Type B pancreatic cell (in vitro differentiated cells): ENCODE measurements around the gene ROR1. TPM values are rescaled to one million over a fixed set of nuclear protein-coding genes. Genes with fewer than 3 reads are reported as not detected.
"Not testable (repeated sequence)": the region's sequence is repeated elsewhere in the genome, so short reads cannot be mapped to it uniquely, and the experiment has no call there.

Experiments used
- DNase-seq: peaks from one replicate; pipeline ENCODE4 v3.0.0; 2021; ENCODE audit warnings: mixed read lengths; ENCODE audit not compliant: unreplicated experiment; ENCODE audit errors: extremely low spot score
- H3K27ac Mint-ChIP-seq: 2 replicates; pipeline ENCODE4 v1.8.0; 2021; ENCODE audit warnings: mild to moderate bottlenecking, mixed read lengths
- H3K27me3 Mint-ChIP-seq: 2 replicates; pipeline ENCODE4 v1.8.0; 2021; ENCODE audit warnings: mixed read lengths
- H3K36me3 Mint-ChIP-seq: 2 replicates; pipeline ENCODE4 v1.8.0; 2021; ENCODE audit warnings: mixed read lengths
- H3K4me1 Mint-ChIP-seq: one replicate; pipeline ENCODE4 v1.8.0; 2021; ENCODE audit warnings: mixed read lengths; ENCODE audit not compliant: unreplicated experiment
- H3K4me3 Mint-ChIP-seq: 2 replicates; pipeline ENCODE4 v1.8.0; 2021; ENCODE audit warnings: mild to moderate bottlenecking, mixed read lengths
- H3K9me3 Mint-ChIP-seq: 2 replicates; pipeline ENCODE4 v1.8.0; 2021; ENCODE audit warnings: mixed read lengths
- total RNA-seq: library from RNA; stranded (reverse); gene quantifications from 2 replicates; pipeline ENCODE4 v1.2.1, GENCODE V29; 2021; ENCODE audit warnings: low replicate concordance
- TF ChIP-seq, protein P1 (sequence below): fragments of 200-600 bp; sonication (generic); conservative IDR thresholded peaks from 2 replicates; pipeline ENCODE4 v1.5.0; 2021; ENCODE audit warnings: antibody characterized with exemption, mild to moderate bottlenecking

The ROR1 gene
- total RNA-seq, 1 donor from 2014 or later: 32.0 TPM

DNA sequence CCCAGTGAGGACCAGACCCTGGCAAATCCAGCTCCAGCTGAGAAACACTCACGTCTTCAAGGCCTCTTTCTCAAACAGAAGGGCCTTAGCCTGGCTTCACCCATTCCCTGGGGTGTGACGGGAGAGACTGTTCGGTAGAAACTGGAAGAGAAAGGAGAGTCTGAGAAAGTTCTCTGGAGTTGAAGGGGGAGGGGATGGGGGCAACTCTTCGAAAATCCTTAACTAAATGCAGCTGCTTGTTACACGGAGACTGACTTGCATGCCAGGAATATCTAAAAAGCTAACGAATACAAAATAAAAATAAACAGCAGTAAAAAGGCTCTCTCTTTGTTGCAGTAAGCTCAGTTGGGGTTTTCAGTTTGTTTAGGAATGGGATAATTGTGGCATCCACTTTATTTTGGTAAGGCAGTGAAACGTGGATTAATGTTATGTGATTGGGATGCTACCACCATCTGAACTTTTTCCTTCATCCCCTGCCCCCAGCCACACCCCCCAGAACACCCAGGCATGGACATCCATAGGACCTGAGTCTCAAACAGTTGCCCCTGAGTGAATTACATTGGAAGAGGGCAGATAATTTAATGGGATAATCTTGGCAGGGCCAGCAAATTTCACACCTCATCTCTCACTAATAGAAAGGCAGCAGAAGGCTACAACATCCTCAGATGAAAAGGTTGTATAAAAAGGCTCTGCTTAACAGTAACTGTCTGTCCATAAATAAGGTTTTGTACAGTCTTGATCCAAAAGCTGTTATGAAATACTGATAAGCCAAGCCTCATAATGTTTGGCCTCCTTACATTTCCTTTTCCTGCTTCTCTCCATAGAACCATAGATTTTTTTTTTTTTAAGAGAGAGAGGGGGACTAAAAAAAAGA is 5.8 kb downstream of the ROR1 start:
- no peak for DNase-seq
- Mint-ChIP-seq H3K9me3 (peaks cover 5% of the 10 kb centered on the region), H3K4me3 (peak overlapping the region; percentile 24), H3K27ac (peak overlapping the region; percentile 34), H3K36me3 (peaks cover 4% of the 10 kb centered on the region), H3K27me3 (peaks cover 21% of the 10 kb centered on the region), H3K4me1 (peaks cover 73% of the 10 kb centered on the region)
- TF ChIP-seq, protein P1, sequence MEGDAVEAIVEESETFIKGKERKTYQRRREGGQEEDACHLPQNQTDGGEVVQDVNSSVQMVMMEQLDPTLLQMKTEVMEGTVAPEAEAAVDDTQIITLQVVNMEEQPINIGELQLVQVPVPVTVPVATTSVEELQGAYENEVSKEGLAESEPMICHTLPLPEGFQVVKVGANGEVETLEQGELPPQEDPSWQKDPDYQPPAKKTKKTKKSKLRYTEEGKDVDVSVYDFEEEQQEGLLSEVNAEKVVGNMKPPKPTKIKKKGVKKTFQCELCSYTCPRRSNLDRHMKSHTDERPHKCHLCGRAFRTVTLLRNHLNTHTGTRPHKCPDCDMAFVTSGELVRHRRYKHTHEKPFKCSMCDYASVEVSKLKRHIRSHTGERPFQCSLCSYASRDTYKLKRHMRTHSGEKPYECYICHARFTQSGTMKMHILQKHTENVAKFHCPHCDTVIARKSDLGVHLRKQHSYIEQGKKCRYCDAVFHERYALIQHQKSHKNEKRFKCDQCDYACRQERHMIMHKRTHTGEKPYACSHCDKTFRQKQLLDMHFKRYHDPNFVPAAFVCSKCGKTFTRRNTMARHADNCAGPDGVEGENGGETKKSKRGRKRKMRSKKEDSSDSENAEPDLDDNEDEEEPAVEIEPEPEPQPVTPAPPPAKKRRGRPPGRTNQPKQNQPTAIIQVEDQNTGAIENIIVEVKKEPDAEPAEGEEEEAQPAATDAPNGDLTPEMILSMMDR: no peak

DNA sequence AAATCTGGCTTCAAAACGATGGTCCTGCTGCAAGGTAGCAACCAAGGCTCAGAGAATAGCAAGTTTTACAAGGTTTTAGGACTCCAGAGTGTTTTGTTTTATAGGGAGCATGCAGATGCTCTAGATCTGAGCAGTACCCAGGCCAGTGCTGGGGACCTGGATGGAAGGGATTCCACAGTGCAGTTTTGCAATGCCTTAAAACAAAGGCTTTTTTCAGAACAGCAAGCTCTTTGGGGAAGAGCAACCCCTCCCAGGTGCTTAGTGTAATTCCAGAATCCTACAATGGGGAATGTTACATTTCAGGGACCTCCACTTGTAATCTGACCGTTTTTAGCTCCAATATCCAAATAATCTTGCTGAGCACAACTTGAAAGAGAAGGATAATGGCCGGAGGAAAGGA is 6.7 kb downstream of the ROR1 start:
- DNase-seq: no peak
- peaks cover 77% of the 10 kb centered on the region for H3K4me1 Mint-ChIP-seq
- peaks cover 14% of the 10 kb centered on the region for H3K27me3 Mint-ChIP-seq
- no peak overlapping the region for H3K4me3 Mint-ChIP-seq
- H3K9me3 Mint-ChIP-seq: peaks cover 5% of the 10 kb centered on the region
- H3K36me3 Mint-ChIP-seq: peaks cover 4% of the 10 kb centered on the region
- no peak overlapping the region for H3K27ac Mint-ChIP-seq
- TF ChIP-seq, protein P1: no peak

DNA sequence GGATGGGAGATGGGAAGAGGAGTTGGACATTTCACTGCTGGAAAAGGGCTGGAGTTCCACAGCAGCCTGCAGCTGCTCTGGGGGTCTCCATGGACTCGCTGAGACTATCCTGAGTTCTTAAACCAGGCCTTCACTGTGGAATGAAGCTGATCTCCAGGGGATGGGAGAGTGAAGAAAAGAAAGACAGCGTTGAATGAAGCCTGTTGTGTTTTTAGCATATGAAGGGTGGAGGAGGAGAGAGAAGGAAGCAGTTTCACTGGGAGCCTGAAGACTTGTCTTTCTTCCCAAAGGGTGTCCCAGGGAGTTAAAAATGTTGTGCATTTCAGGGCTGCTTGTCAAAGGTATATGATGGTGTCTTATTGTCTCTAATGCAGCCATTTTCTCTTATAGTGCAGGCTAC is 9.2 kb downstream of the ROR1 start:
- no peak overlapping the region for H3K27ac Mint-ChIP-seq
- DNase-seq: no peak
- peaks cover 5% of the 10 kb centered on the region for H3K9me3 Mint-ChIP-seq
- H3K4me3 Mint-ChIP-seq: no peak overlapping the region
- peaks cover 67% of the 10 kb centered on the region for H3K4me1 Mint-ChIP-seq
- TF ChIP-seq, protein P1: no peak
- peaks cover 4% of the 10 kb centered on the region for H3K36me3 Mint-ChIP-seq
- H3K27me3 Mint-ChIP-seq: peaks cover under 1% of the 10 kb centered on the region

DNA sequence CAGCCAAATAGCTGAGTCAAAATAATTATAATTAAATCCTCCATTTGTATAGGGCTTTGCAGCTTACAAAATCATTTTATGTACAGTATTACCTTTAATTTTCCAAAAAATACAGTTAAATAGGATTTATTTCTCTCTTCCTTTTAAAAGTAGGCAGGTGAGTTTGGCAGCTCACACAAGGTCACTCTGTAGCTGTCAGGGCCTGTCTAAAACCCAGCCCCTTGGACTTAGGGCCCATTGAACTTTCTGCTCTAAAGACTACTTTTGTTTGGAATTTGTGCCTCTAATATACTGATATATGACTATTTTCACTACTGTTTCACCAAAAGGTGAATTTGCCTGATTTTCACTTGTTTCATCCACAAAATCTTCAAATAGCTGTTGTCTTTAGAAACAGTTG is 10.3 kb downstream of the ROR1 start:
- Mint-ChIP-seq H3K27me3 (no peaks in the 10 kb centered on the region), H3K9me3 (peaks cover 5% of the 10 kb centered on the region), H3K36me3 (peaks cover 4% of the 10 kb centered on the region), H3K27ac (no peak overlapping the region), H3K4me1 (peaks cover 69% of the 10 kb centered on the region), H3K4me3 (no peak overlapping the region)
- no peak for DNase-seq
- TF ChIP-seq, protein P1: no peak

DNA sequence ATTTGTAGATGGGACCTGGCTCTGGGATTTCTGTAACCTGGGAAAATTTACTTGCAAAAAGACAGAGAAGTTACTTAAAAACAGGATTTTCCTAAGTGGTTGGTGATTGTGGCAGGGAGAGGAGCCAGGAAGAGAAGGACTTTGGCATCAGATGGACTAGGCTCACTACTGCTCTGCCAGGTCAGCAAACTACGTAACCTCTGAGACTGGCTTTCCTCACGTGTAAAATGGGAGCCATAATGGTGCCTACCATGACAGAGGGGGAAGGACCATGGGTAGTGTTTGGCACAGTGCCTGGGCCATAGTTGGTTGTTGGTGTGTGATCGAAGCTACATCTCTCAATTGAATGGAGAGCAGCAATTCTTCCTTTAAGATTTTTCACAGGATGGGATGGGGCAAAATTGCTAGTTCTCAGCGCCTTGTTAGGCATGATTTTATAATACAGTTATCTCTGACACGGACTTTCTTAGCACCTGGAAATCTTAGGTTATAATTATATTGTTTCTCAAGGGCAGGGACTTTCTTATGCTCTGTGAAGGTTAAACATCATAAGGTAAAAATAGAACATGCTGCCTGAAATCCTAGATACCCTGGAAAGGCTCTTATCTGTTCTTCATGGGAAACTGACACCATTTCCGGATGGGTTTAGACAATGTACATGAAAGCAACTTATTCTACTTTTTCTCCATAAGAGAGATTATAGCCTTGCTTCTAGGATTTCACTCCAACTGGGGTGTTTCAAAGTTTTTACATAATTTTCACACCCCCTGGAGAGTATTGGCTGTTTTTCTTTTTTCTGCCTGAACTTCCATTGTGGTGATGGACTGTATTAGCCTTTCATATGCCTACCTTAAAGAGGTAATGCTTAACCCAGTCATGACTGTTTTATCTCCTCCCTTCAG is 10.9 kb downstream of the ROR1 start:
- peaks cover 4% of the 10 kb centered on the region for H3K36me3 Mint-ChIP-seq
- H3K4me1 Mint-ChIP-seq: peaks cover 66% of the 10 kb centered on the region
- peaks cover 5% of the 10 kb centered on the region for H3K9me3 Mint-ChIP-seq
- DNase-seq: no peak
- TF ChIP-seq, protein P1: no peak
- H3K27ac Mint-ChIP-seq: no peak overlapping the region
- no peak overlapping the region for H3K4me3 Mint-ChIP-seq
- no peaks in the 10 kb centered on the region for H3K27me3 Mint-ChIP-seq

DNA sequence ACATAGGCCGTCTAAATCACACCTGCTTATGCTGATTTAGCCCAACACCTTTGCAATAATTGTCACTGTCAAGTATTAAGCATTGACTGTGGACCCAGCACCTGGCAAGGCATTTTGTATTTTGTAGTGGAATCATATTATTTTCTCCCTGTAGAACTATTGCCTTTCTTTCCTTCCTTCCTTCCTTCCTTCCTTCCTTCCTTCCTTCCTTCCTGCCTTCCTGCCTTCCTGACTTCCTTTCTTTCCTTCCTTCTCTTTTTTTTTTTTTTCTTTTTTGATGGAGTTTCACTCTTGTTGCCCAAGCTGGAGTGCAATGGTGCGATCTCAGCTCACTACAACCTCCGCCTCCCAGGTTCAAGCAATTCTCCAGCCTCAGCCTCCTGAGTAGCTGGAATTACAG is 13.5 kb downstream of the ROR1 start:
- H3K27ac Mint-ChIP-seq, H3K9me3 Mint-ChIP-seq, DNase-seq, H3K4me3 Mint-ChIP-seq, H3K27me3 Mint-ChIP-seq: not testable (repeated sequence)
- peaks cover 61% of the 10 kb centered on the region for H3K4me1 Mint-ChIP-seq
- H3K36me3 Mint-ChIP-seq: peaks cover 14% of the 10 kb centered on the region
